Medulla oblongata (tissue), 1 donor: Measurements from ENCODE around the gene PELI2.
A peak's percentile ranks its signal among the peaks of the same experiment; 100 is the strongest.

Experiments used
- DNase-seq: peaks from one replicate; pipeline ENCODE4 v3.0.0-alpha.2; 2015; ENCODE audit errors: extremely low spot score

PELI2 gene

GRCh38 chr14:56244138-56244789 is 126.1 kb downstream of the PELI2 start:
- DNase-seq, result no peak

- no peak for DNase-seq
Observed at GRCh38 chr14:56247495-56248200, 129.4 kb downstream of the PELI2 start.

GRCh38 chr14:56248442-56248841 is 130.2 kb downstream of the PELI2 start:
- DNase-seq, result no peak

- no peak for DNase-seq
Observed at GRCh38 chr14:56261046-56261445, 142.8 kb downstream of the PELI2 start.

- DNase-seq, result no peak
Observed at GRCh38 chr14:56262530-56262929, 144.3 kb downstream of the PELI2 start.

- no peak for DNase-seq
Observed at GRCh38 chr14:56268039-56268438, 149.8 kb downstream of the PELI2 start.

- DNase-seq, result no peak
Observed at GRCh38 chr14:56268673-56269072, 150.5 kb downstream of the PELI2 start.

GRCh38 chr14:56270921-56271320 is 152.7 kb downstream of the PELI2 start:
- DNase-seq, result no peak

GRCh38 chr14:56271970-56272369 is 153.8 kb downstream of the PELI2 start:
- peak; percentile 13 for DNase-seq

GRCh38 chr14:56273155-56273554 is 154.9 kb downstream of the PELI2 start:
- no peak for DNase-seq

GRCh38 chr14:56273951-56274350 is 155.7 kb downstream of the PELI2 start:
- no peak for DNase-seq

GRCh38 chr14:56274556-56274955 is 156.3 kb downstream of the PELI2 start:
- no peak for DNase-seq

GRCh38 chr14:56276108-56276507 is 157.9 kb downstream of the PELI2 start:
- no peak for DNase-seq

GRCh38 chr14:56278383-56278782 is 160.2 kb downstream of the PELI2 start:
- DNase-seq, result no peak

GRCh38 chr14:56280843-56281242 is 162.6 kb downstream of the PELI2 start:
- no peak for DNase-seq

- no peak for DNase-seq
Observed at GRCh38 chr14:56282179-56282578, 164.0 kb downstream of the PELI2 start.

GRCh38 chr14:56284641-56285040 is 166.4 kb downstream of the PELI2 start:
- no peak for DNase-seq

- DNase-seq, result no peak
Observed at GRCh38 chr14:56289155-56289554, 170.9 kb downstream of the PELI2 start.

GRCh38 chr14:56290195-56290594 is 172.0 kb downstream of the PELI2 start:
- no peak for DNase-seq

GRCh38 chr14:56292970-56293369 is 174.8 kb downstream of the PELI2 start:
- DNase-seq, result no peak

- DNase-seq, result no peak
Observed at GRCh38 chr14:56293506-56293905, 175.3 kb downstream of the PELI2 start.

- no peak for DNase-seq
Observed at GRCh38 chr14:56294128-56294527, 175.9 kb downstream of the PELI2 start.

- DNase-seq, result no peak
Observed at GRCh38 chr14:56295743-56296142, 177.5 kb downstream of the PELI2 start.

- no peak for DNase-seq
Observed at GRCh38 chr14:56297449-56297848, 179.2 kb downstream of the PELI2 start.
